ENCODE results near the gene NME4.
"Not testable (repeated sequence)": the region's sequence is repeated elsewhere in the genome, so short reads cannot be mapped to it uniquely, and the experiment has no call there.

NME4 gene

DNA sequence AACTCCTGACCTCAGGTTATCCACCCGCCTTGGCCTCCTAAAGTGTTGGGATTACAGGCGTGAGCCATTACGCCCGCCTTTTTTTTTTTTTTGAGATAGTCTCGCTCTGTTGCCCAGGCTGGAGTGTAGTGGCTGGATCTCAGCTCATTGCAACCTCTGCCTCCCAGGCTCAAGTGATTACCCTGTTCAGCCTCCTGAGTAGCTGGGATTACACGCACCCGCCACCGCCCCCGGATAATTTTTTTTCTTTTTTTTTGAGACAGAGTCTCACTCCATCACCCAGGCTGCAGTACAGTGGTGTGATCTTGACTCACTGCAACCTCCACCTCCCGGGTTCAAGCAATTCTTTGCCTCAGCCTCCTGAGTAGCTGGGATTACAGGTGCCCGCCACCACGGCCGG is 25.2 kb downstream of the NME4 start:
- H3K27ac ChIP-seq, H3K4me3 ChIP-seq: not testable (repeated sequence)

DNA sequence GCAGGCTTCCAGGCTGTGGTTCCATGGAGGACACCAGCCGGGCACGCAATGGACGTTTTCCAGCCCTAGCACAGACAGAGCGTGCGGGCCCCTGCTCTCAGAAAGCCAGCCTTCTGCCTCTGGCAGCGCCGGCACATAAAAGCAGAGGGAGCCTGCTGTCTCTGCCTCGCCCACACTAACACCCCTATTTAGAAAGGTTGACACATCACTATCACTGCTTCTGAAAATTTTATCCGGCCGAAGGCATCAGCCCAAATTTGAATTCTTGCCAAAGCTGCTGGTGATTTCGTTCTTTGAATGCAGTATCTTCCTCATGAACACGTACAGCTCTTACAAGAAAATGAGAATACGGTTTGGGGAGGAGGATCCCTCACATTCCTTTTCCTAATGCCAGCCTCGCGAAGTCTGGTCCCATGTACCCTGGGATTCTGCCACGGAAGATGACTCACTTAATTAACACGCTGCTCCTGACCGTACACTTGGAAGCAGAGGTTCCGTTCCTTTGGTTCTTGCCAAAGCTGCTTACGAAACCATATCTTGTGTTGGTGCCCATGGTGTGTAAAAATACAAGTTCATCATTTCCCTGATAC is 27.1 kb downstream of the NME4 start:
- peak overlapping the region in 4 of 7 experiments; percentile 50 to 66 (median 54) for H3K4me3 ChIP-seq
- peak overlapping the region in 19 of 21 experiments; percentile 68 to 98 (median 81) for H3K27ac ChIP-seq

- peak overlapping the region in 20 of 21 experiments; percentile 24 to 98 (median 80) for H3K27ac ChIP-seq
- H3K4me3 ChIP-seq: peak overlapping the region; percentile 39 to 66 (median 54)
Observed at GRCh38 chr16:424623-425081, 27.7 kb downstream of the NME4 start.

DNA sequence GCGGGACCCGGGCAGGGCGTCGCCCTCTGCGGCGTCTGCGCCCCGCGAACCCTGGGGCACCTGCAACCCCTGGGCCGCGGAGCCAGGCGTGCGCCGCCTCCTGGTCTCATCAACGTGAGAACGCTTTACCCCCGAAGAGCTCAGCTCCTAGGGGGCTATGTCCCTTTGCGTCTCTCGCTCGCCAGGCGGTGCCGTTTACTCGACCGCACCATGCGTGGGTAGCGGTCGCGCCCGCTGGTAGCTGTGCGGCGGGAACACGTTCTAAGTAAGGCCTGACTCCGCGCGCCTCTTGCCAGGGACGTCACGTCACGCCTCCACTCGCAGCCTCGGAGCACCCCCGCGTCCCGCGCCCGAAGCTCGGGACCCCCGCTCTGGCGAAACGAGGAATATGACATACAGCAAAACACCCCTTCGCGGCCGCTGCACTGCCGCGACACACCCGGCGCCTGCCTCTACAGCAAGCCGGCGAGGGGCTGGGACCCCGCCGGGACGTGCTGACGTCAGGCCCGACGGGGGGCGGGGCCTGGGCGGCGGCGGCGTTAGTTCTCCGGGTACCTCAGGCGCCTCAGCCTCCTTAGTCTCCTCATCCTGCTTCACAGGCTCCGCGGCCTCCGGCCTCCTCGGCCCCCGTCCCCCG is 28.2 kb downstream of the NME4 start, which contains the start of gene RAB11FIP3:
Gene RAB11FIP3 (plus strand): TSS at position 568 of the 637 bp plus-strand sequence. CDS start 358 bp downstream, outside the sequence.
- H3K27ac ChIP-seq: peak within 1 kb of the TSS in 20 of 21 experiments; percentile 24 to 98 (median 80)
- H3K4me3 ChIP-seq: peak within 1 kb of the TSS; percentile 39 to 66 (median 54)

GRCh38 chr16:425740-426114 is 28.7 kb downstream of the NME4 start:
- Histone ChIP-seq H3K27ac (peak overlapping the region in 19 of 21 experiments; percentile 24 to 98 (median 80)), H3K4me3 (peak overlapping the region; percentile 39 to 66 (median 54))

GRCh38 chr16:426115-426905 is 29.3 kb downstream of the NME4 start:
- H3K4me3 ChIP-seq: peak overlapping the region; percentile 39 to 66 (median 54)
- peak overlapping the region in 10 of 21 experiments; percentile 2 to 98 (median 58) for H3K27ac ChIP-seq

GRCh38 chr16:426906-427249 is 29.9 kb downstream of the NME4 start:
- peak overlapping the region; percentile 39 to 66 (median 54) for H3K4me3 ChIP-seq
- H3K27ac ChIP-seq: peak overlapping the region in 6 of 21 experiments; percentile 2 to 80 (median 64)

GRCh38 chr16:427250-427649 is 30.3 kb downstream of the NME4 start:
- H3K27ac ChIP-seq: no peak overlapping the region
- peak overlapping the region in 5 of 7 experiments; percentile 39 to 66 (median 54) for H3K4me3 ChIP-seq

GRCh38 chr16:430904-431303 is 33.9 kb downstream of the NME4 start:
- Histone ChIP-seq H3K27ac (no peak overlapping the region), H3K4me3 (no peak overlapping the region)

- H3K27ac ChIP-seq: no peak overlapping the region
- H3K4me3 ChIP-seq: no peak overlapping the region
Observed at GRCh38 chr16:440627-441026, 43.6 kb downstream of the NME4 start.

DNA sequence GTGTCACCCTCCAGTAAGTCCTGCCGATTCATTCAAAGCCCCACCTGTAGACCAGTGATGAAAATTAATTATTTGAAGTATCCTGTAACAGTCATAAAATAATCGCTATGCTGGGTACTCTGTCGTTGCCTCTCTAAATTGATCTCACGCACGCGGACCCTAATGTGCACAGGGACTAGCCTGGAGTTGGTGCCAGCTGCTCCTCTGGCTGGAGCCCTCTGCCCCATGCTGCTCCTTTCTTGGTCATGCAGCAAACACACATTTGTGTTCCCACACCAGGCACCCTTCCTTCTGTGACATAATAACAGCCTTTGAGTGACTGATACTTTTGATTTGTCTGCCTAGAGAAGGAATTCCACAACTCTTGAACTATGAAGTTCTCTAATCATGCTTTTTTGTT is 44.4 kb downstream of the NME4 start:
- H3K4me3 ChIP-seq: no peak overlapping the region

GRCh38 chr16:442976-443375 is 46.0 kb downstream of the NME4 start:
- Histone ChIP-seq H3K27ac (no peak overlapping the region), H3K4me3 (no peak overlapping the region)

More for the DNA sequence above, 44.4 kb downstream of the NME4 start:
- H3K27ac ChIP-seq: no peak overlapping the region

DNA sequence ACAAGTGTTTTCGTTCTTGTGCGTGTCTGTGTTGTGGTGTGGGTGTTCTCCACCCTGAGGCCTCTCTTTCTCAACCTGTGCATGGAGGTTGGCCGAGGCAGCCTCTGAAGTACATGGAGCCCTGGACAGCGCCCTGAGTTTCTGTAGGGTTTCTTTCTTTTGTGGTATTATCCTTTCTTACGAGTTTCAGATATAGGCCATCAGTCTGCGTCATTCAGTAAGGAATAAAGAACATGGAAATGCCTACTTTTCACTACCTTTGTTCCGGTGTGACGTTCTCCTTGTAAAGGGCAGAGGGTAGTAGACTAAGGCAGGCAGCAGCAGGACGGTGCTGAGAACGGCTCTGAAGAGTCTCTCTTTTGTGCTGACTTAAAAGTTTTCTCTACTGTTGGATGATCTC is 47.0 kb downstream of the NME4 start:
- Histone ChIP-seq H3K27ac (no peak overlapping the region), H3K4me3 (no peak overlapping the region)

- no peak overlapping the region for H3K27ac ChIP-seq
- H3K4me3 ChIP-seq: no peak overlapping the region
Observed at GRCh38 chr16:445566-445965, 48.6 kb downstream of the NME4 start.

Data from skin epidermis (tissue), 12 donors.